Ovary (tissue), 3 donors: Measurements from ENCODE around the gene TNFAIP3.

Experiments used
- EP300 ChIP-seq: sonication (generic); formaldehyde crosslinking; IDR thresholded peaks from one replicate; pipeline ENCODE4 v1.6.1; 2017; ENCODE audit warnings: antibody characterized with exemption
- TF ChIP-seq, protein P1 (sequence below), 3 donors: fragments of 450-650 bp in 2 of 3; fragments of 200-600 bp in 1 of 3; IDR thresholded peaks; one replicate each; pipeline versions ENCODE4 v1.5.1 to v1.8.0; 2016 to 2022; ENCODE audit warnings: antibody characterized with exemption in 3 of 3, mild to moderate bottlenecking in 1 of 3
- donor health status: DM: no; HTN: no; CAD: no.

DNA sequence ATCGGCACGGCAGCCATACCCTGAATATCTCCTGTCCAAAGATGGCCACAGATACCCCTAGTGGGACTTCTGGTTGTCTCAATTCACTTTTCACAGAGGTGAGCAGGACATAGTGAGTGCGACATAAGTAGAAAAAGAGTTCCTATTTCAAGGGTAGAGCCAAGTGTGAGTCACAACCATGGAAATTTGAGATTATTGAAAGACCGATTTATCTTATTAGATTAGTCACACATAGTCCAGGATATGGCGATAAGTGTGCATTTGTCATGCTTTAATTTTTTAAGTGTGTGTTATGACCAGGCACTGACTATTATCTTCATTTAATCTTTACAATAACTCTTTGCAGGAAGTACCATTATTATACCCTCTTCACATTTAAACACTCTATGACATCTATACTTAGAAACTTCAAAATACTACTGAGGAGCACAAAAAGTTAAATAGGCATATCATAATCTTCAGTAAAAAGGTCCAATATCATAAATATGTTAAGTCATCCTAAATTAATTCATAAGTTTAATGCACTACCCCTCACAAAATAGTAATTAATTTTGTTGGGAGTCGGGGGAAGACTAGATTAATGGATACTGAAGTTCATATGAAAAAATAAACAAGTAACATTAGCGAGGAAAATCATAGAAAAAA is 13.4 kb upstream of the TNFAIP3 start:
- TF ChIP-seq EP300 = no peak
- TF ChIP-seq, protein P1, sequence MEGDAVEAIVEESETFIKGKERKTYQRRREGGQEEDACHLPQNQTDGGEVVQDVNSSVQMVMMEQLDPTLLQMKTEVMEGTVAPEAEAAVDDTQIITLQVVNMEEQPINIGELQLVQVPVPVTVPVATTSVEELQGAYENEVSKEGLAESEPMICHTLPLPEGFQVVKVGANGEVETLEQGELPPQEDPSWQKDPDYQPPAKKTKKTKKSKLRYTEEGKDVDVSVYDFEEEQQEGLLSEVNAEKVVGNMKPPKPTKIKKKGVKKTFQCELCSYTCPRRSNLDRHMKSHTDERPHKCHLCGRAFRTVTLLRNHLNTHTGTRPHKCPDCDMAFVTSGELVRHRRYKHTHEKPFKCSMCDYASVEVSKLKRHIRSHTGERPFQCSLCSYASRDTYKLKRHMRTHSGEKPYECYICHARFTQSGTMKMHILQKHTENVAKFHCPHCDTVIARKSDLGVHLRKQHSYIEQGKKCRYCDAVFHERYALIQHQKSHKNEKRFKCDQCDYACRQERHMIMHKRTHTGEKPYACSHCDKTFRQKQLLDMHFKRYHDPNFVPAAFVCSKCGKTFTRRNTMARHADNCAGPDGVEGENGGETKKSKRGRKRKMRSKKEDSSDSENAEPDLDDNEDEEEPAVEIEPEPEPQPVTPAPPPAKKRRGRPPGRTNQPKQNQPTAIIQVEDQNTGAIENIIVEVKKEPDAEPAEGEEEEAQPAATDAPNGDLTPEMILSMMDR (IDR thresholded peaks at IDR 0.05) = no peak
